Astrocyte of the spinal cord (primary cell): ENCODE measurements around the gene ATXN1.

Experiments used
- DNase-seq: peaks from one replicate; pipeline ENCODE4 v3.0.0; 2011; ENCODE audit warnings: low read depth, low spot score
- H3K4me3 ChIP-seq: 2 replicates; pipeline ENCODE4 v1.5.1; 2011; ENCODE audit warnings: low read depth, mild to moderate bottlenecking, low read length, moderate library complexity
- in situ Hi-C: cut with HindIII; loops from 2 replicates; pipeline ENCODE4 v1.10.0; 2017; ENCODE audit warnings: low sequenced_read_pairs
- TF ChIP-seq, protein P1 (sequence below): IDR thresholded peaks from 2 replicates; pipeline ENCODE4 v1.5.1; 2012; ENCODE audit warnings: low read depth, mild to moderate bottlenecking, low read length, inconsistent platforms

The ATXN1 gene

GRCh38 chr6:16766836-16767745 lies 5.8 kb upstream of the ATXN1 start:
- H3K4me3 ChIP-seq = no peak overlapping the region
- DNase-seq = peak; percentile 38
- TF ChIP-seq, protein P1, sequence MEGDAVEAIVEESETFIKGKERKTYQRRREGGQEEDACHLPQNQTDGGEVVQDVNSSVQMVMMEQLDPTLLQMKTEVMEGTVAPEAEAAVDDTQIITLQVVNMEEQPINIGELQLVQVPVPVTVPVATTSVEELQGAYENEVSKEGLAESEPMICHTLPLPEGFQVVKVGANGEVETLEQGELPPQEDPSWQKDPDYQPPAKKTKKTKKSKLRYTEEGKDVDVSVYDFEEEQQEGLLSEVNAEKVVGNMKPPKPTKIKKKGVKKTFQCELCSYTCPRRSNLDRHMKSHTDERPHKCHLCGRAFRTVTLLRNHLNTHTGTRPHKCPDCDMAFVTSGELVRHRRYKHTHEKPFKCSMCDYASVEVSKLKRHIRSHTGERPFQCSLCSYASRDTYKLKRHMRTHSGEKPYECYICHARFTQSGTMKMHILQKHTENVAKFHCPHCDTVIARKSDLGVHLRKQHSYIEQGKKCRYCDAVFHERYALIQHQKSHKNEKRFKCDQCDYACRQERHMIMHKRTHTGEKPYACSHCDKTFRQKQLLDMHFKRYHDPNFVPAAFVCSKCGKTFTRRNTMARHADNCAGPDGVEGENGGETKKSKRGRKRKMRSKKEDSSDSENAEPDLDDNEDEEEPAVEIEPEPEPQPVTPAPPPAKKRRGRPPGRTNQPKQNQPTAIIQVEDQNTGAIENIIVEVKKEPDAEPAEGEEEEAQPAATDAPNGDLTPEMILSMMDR = no peak
- in situ Hi-C loops = no loop called here

DNA sequence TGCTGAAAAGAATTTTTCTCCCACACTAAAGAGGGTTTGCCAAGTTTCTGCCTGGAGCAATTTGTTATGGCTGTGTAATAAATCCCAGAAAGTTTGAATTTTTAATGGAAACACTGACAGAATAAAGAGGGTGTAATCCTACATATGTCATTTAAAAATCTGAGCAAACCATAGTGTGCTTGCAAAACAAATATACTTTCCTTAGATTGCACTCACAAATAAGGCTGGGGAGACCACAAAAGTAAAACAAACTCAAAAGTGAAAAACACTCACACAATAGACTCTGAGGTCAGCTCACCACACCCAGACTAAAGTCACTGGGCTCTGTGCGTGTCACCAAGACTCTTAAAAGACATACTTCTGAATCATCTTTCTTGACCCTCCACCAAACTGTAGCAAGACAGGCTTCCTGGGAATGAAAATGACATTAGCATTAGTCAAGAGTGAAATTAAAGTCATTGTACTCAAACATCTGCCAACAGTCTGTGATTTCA lies 4.8 kb upstream of the ATXN1 start:
- peak; percentile 89 for DNase-seq
- in situ Hi-C loops = no loop called here
- TF ChIP-seq, protein P1 = no peak
- H3K4me3 ChIP-seq = no peak overlapping the region

DNA sequence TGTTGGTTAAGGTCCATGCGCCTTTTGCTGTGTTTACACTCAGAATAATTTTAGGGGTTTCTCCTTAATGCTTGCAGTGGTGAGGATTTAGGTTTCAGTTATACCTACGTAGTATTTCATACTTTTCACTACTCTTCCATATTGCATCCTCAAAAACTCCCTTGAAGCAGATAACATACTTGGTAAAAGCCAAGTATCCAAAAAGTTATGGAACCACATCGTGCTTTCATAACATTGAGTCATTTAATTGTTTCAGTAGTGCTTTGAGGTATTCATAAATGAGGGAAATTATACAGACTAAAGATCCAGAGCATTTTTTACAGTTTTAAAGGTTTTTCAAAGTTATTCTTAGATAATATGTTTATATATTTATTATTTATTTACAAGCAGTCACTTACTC lies 4.0 kb upstream of the ATXN1 start:
- in situ Hi-C loops = no loop called here
- no peak for DNase-seq
- TF ChIP-seq, protein P1 = no peak
- H3K4me3 ChIP-seq = no peak overlapping the region

GRCh38 chr6:16764188-16764950 lies 3.1 kb upstream of the ATXN1 start:
- peak; percentile 78 for DNase-seq
- in situ Hi-C loops = no loop called here
- H3K4me3 ChIP-seq = no peak overlapping the region
- TF ChIP-seq, protein P1 = peak; percentile 46

DNA sequence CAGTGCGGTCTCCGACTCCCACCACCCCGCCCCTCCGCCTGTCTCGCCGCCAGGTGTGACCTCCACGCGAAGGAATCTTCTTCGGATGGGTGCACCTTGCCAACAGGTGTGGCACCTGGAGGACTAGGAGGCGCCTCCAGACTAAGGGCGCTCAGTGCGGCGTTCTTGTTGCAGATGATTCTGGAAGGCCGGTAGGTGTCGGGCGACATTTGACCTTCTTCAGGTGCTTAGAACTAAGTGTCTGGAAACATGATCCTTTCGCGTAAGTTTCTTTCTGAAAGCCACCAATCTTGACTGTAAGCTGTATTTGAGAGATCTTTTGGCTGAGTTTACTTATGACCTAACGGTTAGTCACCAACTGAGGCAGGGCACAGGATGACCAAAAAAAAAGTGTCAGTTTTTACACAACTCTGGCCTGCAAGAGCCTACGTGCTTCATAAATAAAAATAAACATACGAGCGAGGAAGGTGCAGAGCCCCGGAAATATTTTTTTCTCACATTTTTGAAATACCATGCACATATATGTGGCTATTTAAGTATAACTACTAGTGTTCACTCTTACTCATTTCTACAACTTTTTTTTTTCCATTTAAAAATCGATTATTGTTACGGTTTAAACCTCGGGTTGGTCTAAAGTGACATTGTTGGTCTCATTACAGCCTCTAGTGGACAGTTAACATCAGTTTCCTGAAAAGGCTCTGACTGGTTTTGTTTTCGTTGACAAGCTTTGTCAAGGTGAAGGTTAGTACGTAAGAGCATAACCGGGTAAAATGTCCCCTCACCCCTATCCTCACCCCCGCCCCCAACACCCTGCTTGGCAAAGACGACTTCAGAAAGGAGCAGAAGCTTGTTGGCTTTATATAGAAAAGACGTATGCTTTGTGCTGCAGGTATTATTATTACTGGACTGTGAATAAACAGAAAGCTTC lies 1.6 kb upstream of the ATXN1 start:
- in situ Hi-C loops = no loop called here
- peak; percentile 91 for DNase-seq
- H3K4me3 ChIP-seq = peak overlapping the region; percentile 93
- TF ChIP-seq, protein P1 = peak; percentile 88

GRCh38 chr6:16762268-16762549 lies 949 bp upstream of the ATXN1 start:
- TF ChIP-seq, protein P1 = no peak
- in situ Hi-C loops = no loop called here
- DNase-seq = peak; percentile 42
- peak overlapping the region; percentile 93 for H3K4me3 ChIP-seq
